ENCODE results near the gene PROM1. TPM values are rescaled to one million over a fixed set of nuclear protein-coding genes. Genes with fewer than 3 reads are reported as not detected.

PROM1 gene
- total RNA-seq, 1 donor from 2014 or later, result 3.5 TPM

GRCh38 chr4:16072168-16072567, 11.7 kb downstream of the PROM1 start:
- intact Hi-C loops (cut with DNase I), result no loop called here
- ATAC-seq (no peak), DNase-seq (ENCODE audit: missing footprints) (no peak)

- no peak for ATAC-seq
- intact Hi-C loops (cut with DNase I), result no loop called here
- DNase-seq (ENCODE audit: missing footprints), result no peak
Measured at GRCh38 chr4:16070203-16070602, 13.6 kb downstream of the PROM1 start.

GRCh38 chr4:16067515-16067914, 16.3 kb downstream of the PROM1 start:
- intact Hi-C loops (cut with DNase I), result no loop called here
- no peak for DNase-seq (ENCODE audit: missing footprints)
- ATAC-seq, result no peak

- ATAC-seq, result no peak
- intact Hi-C loops (cut with DNase I), result no loop called here
- no peak for DNase-seq (ENCODE audit: missing footprints)
Measured at GRCh38 chr4:16066586-16067128, 17.2 kb downstream of the PROM1 start.

- intact Hi-C loops (cut with DNase I), result no loop called here
- no peak for DNase-seq (ENCODE audit: missing footprints)
- ATAC-seq, result no peak
Measured at GRCh38 chr4:16065066-16065465, 18.8 kb downstream of the PROM1 start.

GRCh38 chr4:16062601-16063000, 21.2 kb downstream of the PROM1 start:
- intact Hi-C loops (cut with DNase I), result no loop called here
- ATAC-seq, result no peak
- DNase-seq (ENCODE audit: missing footprints), result no peak

- intact Hi-C loops (cut with DNase I), result no loop called here
- no peak for ATAC-seq
Measured at GRCh38 chr4:16056681-16057385, 27.0 kb downstream of the PROM1 start.

GRCh38 chr4:16055873-16056272, 27.9 kb downstream of the PROM1 start:
- ATAC-seq (no peak), DNase-seq (ENCODE audit: missing footprints) (no peak)
- intact Hi-C loops (cut with DNase I), result no loop called here

More at GRCh38 chr4:16056681-16057385, 27.0 kb downstream of the PROM1 start:
- DNase-seq (ENCODE audit: missing footprints), result no peak

GRCh38 chr4:16055471-16055870, 28.4 kb downstream of the PROM1 start:
- no peak for ATAC-seq
- intact Hi-C loops (cut with DNase I), result no loop called here
- DNase-seq (ENCODE audit: missing footprints), result no peak

- no peak for DNase-seq (ENCODE audit: missing footprints)
- ATAC-seq, result no peak
- intact Hi-C loops (cut with DNase I), result no loop called here
Measured at GRCh38 chr4:16052939-16053338, 30.9 kb downstream of the PROM1 start.

- intact Hi-C loops (cut with DNase I), result no loop called here
- ATAC-seq (no peak), DNase-seq (ENCODE audit: missing footprints) (no peak)
Measured at GRCh38 chr4:16051980-16052379, 31.8 kb downstream of the PROM1 start.

GRCh38 chr4:16051132-16051531, 32.7 kb downstream of the PROM1 start:
- DNase-seq (ENCODE audit: missing footprints) (no peak), ATAC-seq (no peak)
- intact Hi-C loops (cut with DNase I), result no loop called here

GRCh38 chr4:16050669-16051068, 33.2 kb downstream of the PROM1 start:
- DNase-seq (ENCODE audit: missing footprints) (no peak), ATAC-seq (no peak)
- intact Hi-C loops (cut with DNase I), result no loop called here

- intact Hi-C loops (cut with DNase I), result no loop called here
- DNase-seq (ENCODE audit: missing footprints) (no peak), ATAC-seq (no peak)
Measured at GRCh38 chr4:16048619-16049419, 35.0 kb downstream of the PROM1 start.

- no peak for DNase-seq (ENCODE audit: missing footprints)
- intact Hi-C loops (cut with DNase I), result no loop called here
- ATAC-seq, result no peak
Measured at GRCh38 chr4:16045687-16046086, 38.1 kb downstream of the PROM1 start.

- intact Hi-C loops (cut with DNase I), result no loop called here
- ATAC-seq, result no peak
- DNase-seq (ENCODE audit: missing footprints), result no peak
Measured at GRCh38 chr4:16043642-16044498, 40.0 kb downstream of the PROM1 start.

- ATAC-seq (no peak), DNase-seq (ENCODE audit: missing footprints) (no peak)
- intact Hi-C loops (cut with DNase I), result no loop called here
Measured at GRCh38 chr4:16039139-16039538, 44.7 kb downstream of the PROM1 start.

- no peak for DNase-seq (ENCODE audit: missing footprints)
- intact Hi-C loops (cut with DNase I), result no loop called here
- no peak for ATAC-seq
Measured at GRCh38 chr4:16037901-16038300, 45.9 kb downstream of the PROM1 start.

- intact Hi-C loops (cut with DNase I), result no loop called here
- ATAC-seq, result no peak
- DNase-seq (ENCODE audit: missing footprints), result no peak
Measured at GRCh38 chr4:16035843-16036242, 48.0 kb downstream of the PROM1 start.

All from Right ventricle myocardium inferior (tissue), 1 donor.